GM18868 (cell line): ENCODE measurements around the gene LAMC1.

ENCODE experiments used
- ATAC-seq: cut with Tn5 transposase; IDR thresholded peaks from one replicate; pipeline ENCODE4 v1.9.1; 2021; ENCODE audit warnings: mild to moderate bottlenecking, moderate library complexity; ENCODE audit not compliant: unreplicated experiment

Gene LAMC1

GRCh38 chr1:183075861-183076260 lies 52.6 kb downstream of the LAMC1 start:
- no peak for ATAC-seq

DNA sequence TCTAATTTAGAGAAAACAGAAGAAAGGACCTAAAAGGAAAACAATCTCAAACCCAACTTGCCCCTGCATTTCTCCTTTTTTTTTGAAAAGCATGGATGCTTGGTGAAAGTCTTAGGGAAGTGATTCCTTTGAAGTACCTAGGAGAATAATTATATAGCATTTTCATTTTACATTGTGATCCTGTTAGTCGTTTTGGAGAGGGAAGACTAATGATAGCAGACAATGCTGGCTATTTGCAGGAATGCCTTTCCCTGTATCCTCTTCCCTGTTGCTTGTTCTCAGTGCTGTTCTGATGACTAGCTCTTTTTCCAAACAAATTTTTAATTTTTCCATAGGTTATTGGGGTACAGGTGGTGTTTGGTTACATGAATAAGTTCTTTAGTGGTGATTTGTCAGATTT lies 53.9 kb downstream of the LAMC1 start:
- no peak for ATAC-seq

DNA sequence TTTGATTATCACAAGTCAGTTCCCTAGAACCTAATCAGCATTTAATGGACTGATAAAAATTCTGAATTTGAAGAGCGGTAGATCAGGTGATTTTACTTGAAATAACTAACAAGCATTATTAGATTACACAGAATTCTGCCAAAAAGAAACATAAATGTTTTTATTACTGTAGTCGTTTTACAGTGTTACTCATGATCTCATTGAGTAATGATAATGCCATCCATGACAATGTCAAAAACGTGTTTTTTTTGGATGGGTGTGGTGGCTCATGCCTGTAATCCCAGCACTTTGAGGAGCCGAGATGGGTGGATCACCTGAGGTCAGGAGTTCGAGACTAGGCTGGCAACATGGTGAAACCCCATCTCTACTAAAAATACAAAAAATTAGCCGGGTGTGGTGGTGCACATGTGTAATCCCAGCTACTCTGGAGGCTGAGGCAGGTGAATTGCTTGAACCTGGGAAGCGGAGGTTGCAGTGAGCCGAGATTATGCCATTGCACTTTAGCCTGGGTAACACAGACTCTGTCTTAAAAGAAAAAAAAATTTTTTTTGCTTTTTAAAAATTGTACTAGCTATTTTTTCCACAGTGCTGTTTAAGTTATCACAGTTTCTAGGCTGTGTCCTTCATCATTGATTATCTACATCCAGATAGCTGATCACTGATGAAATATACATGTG lies 56.6 kb downstream of the LAMC1 start:
- ATAC-seq: no peak

DNA sequence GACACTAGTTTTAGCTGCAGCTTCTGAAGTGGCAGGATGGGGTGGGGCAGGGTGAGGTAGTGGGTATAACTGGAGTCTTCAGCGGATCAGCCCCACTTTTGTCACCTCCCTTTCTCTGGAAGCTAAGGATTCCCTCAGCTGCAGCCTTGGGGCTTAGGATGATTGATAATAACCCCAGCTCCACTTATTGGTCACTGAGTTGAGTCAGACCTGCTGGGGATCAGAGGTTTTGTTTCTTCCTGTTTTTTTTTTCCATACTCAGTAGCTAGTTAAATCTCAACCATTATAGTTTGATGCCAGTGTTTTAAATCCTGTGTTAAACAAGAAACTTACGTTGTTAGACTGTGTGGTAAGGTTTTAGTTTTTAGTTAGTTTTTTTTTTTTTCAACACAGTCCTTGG lies 57.2 kb downstream of the LAMC1 start:
- no peak for ATAC-seq

DNA sequence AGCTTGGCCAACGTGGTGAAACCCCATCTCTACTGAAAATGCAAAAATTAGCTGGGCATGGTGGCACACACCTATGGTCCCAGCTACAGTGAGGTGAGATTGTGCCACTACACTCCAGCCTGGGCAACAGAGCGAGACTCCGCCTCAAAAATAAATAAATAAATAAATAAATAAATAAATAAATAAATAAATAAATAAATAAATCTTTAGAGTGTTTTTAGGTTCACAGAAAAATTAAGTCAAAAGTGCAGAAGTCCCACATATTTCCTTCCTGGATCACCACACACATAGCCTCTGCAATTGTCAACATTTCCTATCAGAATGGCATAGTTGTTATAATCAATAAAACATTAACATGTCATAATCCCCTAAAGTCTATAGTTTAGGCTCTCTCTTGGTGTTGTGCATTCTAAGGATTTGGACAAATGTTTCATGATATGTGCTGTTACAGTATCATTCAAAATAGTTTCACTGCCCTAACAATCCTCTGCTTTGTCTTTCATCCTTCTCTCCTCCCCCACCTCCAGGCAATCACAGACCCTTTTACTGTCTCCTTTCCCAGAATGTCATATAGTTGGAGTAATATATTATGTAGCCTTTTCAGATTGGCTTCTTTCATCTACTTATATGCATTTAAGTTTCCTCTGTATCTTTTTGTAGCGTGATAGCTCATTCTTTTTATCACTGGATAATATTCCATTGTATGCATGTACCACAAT lies 58.3 kb downstream of the LAMC1 start:
- no peak for ATAC-seq

DNA sequence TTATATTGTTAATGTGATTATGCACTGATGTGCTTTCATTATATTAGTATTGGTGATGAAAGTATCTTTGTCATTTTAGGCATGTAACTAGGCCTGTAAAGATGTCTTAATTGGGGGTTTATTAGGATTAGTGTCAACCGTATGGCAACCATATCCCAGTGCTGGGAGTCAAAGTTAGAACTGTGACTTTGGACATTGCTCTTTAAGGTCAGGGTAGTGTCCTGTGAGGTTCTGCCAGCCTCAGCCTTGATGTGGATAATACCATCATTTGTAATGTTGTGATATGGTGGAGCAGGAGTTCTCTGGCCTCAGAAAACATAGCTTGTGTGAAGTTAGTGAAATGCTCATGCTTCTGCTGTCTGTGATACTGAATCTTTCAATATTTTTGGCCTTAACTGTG lies 59.4 kb downstream of the LAMC1 start:
- ATAC-seq: no peak

DNA sequence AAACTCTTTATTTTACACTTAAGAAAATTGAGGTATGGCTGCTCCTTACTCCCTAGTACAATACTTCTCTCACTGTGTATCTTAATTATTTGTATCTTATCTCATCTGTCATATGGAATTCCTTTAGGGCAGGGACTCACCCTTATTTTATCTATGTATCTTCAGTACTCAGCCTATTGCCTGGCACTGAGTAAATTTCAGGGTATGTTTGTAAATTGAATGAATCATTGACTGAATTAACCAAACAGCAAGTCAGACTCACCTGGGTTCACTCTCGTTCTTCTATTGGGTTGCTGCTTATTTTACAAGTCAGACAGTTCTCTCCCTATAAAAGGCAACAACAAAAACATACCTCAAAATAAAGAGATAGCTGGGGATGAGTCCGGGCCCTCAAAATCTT lies 63.8 kb downstream of the LAMC1 start:
- no peak for ATAC-seq

GRCh38 chr1:183089025-183089639 lies 65.9 kb downstream of the LAMC1 start:
- ATAC-seq: no peak

DNA sequence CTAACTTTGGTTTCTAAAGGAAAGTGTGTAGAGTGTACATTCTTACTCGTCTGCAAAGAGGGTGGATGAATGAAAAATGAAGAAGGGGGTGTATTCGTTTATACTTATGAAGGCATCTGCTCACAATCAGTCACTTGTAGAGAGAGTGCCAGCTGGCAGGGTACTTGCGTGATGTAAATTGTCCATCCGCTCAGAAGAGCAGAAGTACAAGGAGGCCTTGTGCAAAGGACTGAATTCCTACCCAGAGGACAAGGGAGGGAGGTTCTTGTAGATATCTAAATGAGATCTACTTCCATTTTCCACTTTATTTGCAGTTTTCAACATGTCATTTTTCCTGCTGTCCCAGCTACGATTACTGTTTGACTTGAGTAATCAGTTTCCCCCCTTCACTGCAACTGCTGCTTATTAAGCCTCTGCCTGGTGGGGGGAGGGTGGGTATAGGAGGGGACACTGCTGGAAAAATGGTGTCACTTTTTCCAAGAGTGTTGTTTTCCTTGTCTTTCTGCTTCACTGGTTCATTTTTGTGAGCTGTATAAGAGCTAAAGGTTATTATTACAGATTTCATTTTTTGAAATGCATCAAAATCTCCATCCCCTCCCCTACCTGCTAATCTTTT lies 67.3 kb downstream of the LAMC1 start:
- ATAC-seq: no peak

DNA sequence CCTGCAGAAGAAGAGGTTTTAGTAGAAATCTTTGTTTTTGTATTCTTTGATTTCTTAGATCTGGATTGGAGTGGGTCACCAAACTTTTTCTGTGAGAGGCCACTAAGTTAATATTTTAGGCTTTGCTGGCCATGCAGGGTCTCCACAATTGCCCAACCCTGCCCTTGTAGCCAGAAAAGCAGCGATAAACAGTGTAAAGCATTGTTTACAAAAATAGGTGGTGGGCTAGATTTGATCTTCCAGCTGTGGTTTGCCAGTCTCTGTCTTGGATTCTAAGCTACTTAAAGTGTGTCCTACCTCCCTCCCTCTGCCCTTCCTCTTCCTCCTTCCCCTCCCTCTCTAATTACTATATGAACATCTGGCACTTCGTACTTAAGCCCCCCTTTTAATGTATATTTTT lies 68.0 kb downstream of the LAMC1 start:
- ATAC-seq: no peak

GRCh38 chr1:183092350-183092749 lies 69.1 kb downstream of the LAMC1 start:
- ATAC-seq: no peak

DNA sequence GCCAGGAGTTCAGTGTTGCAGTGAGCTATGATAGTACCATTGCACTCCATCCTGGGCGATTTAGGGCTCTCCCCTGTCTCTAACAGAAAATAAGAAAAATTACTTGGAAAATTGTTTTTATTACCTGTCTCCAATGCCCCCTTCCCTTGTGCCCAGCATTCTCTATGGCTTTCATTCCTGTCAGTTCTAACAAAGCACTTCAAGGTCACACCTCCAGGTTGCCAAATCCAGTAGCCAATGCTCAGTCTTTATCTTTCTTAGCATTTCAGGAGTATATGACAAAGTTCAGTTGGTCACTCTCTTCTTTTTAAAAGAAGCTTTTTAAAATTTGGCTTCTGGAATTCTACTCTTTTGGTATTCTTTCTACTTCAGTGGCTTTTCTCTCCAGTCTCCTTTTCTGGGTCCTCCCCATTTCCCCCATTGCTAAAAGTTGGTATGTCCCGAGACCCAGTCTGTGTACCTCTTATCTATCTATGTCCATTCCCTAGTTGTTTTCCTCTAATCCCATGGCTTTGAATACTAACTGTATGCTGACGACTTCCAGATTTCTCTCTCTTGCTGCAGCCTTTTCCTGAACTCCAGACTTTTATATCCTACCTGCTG lies 69.9 kb downstream of the LAMC1 start:
- ATAC-seq: no peak

- no peak for ATAC-seq
Observed at GRCh38 chr1:183093786-183094298, 70.6 kb downstream of the LAMC1 start.

DNA sequence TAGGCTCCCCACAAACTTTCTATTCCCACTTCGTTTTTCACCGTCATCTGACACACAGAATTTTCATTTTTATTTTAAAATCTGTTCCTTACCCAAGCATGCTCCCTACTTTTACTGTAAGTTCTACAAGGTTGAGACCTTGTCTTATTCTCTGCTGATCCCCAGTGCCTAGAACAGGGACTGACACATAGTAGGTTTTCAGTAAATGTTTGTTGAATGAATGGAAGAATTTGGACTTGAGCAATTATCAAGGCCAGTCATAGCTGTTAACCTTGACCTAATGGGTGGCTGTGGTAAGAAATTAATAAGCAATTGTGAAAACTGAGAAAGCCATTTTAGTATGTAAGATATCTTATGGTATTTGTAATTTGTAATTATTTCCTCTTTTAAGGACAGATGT lies 71.1 kb downstream of the LAMC1 start:
- no peak for ATAC-seq

- ATAC-seq: no peak
Observed at GRCh38 chr1:183096351-183096750, 73.1 kb downstream of the LAMC1 start.

DNA sequence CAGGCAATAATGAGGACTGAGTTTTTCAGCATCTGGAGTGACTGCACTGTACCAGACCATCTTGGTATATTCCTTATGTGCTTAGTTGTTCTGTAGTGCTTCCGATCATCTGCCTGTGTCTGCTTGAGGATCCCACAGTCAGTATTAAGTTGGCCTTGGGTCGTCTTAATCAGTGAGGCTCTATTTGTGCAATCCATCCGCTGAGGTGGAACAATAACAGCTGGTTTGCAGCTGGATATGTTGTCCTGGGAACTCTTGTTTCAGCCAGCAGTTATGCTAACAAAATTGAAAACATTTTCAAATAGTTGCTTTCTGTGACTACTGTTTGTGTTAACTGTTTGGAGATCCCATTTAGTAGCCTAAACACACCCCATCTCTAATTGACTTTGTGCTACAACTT lies 73.7 kb downstream of the LAMC1 start:
- ATAC-seq: no peak

GRCh38 chr1:183097438-183098051 lies 74.3 kb downstream of the LAMC1 start:
- no peak for ATAC-seq

DNA sequence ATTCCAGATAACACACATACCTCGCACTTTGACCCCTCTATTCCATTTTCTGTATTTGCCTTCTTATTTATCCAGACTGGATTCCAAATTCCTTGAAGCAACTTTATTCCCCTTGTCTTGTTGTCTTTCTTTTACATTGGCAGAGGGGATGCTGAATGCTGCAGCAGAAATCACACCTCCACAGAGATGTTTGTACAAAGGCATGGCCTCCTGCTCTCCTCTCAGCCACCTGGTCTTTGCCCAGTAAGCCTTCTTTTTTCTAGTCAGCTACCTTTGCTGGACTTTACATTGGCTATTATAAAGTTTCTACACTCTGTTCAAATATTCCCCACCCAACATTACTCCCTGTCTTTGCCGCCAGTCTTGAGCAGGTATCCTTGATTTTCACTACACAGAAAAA lies 75.1 kb downstream of the LAMC1 start:
- no peak for ATAC-seq

- no peak for ATAC-seq
Observed at GRCh38 chr1:183100361-183100974, 77.2 kb downstream of the LAMC1 start.

DNA sequence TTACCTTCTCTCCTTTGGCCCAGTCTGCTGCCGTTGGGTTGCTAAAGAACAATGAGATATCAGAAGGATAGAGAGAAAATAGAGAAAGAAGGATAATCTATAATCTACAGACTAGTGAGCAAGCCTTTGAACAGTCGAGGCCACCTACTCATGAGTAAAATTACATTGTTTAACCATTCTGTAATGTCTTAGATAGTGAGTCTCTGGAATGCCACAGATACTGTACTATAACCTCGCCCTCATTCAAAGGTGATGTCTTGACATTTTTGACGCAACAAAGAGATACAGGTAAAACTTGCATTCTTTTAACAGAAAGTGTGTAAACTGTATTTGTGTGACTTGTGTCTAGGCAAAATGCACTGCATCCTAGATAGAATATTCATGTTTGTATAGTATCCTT lies 77.9 kb downstream of the LAMC1 start:
- no peak for ATAC-seq
